PC-3 (cell line): ENCODE data around the gene OR11L1.

Source experiments
- CTCF ChIP-seq: fragments of 300-600 bp; sonication (generic); conservative IDR thresholded peaks from 2 replicates; pipeline ENCODE4 v1.5.1; 2017; ENCODE audit warnings: antibody characterized with exemption, low read depth, mild to moderate bottlenecking, low read length
- EZH2 ChIP-seq: fragments of 300-600 bp; sonication (generic); IDR thresholded peaks from one replicate; pipeline ENCODE4 v1.6.1; 2017; ENCODE audit warnings: antibody characterized with exemption, mild to moderate bottlenecking, low read length; ENCODE audit not compliant: unreplicated experiment
- EZH2phosphoT487 ChIP-seq: fragments of 300-600 bp; sonication (generic); IDR thresholded peaks from 2 replicates; pipeline ENCODE4 v1.6.1; 2018; ENCODE audit warnings: mild to moderate bottlenecking, antibody characterized with exemption, low read length, borderline replicate concordance

- TF ChIP-seq CTCF (no peak), EZH2phosphoT487 (no peak), EZH2 (no peak)
These were observed 29.1 kb downstream of the OR11L1 start for GRCh38 chr1:247812637-247813036.
